Left ventricle myocardium inferior (tissue), 1 donor: ENCODE results near the gene HMBS. TPM values are rescaled to one million over a fixed set of nuclear protein-coding genes. Genes with fewer than 3 reads are reported as not detected.
A peak's percentile ranks its signal among the peaks of the same experiment; 100 is the strongest.
"Not testable (repeated sequence)": the region's sequence is repeated elsewhere in the genome, so short reads cannot be mapped to it uniquely, and the experiment has no call there.

Experiments
- DNase-seq: peaks from one replicate; pipeline ENCODE4 v3.0.0-alpha.2; 2020
- H3K27ac ChIP-seq: fragments of 200-600 bp; replicated peaks from 2 replicates; pipeline ENCODE4 v1.8.0; 2021
- H3K27me3 ChIP-seq: fragments of 200-600 bp; 2 replicates; pipeline ENCODE4 v1.8.0; 2021; ENCODE audit warnings: low read depth
- H3K36me3 ChIP-seq: fragments of 200-600 bp; 2 replicates; pipeline ENCODE4 v1.8.0; 2021
- H3K4me1 ChIP-seq: fragments of 200-600 bp; 2 replicates; pipeline ENCODE4 v1.8.0; 2021
- H3K4me3 ChIP-seq: fragments of 200-600 bp; 2 replicates; pipeline ENCODE4 v1.8.0; 2021; ENCODE audit warnings: mild to moderate bottlenecking, moderate library complexity
- H3K9me3 ChIP-seq: fragments of 200-600 bp; replicated peaks from 2 replicates; pipeline ENCODE4 v1.8.0; 2021
- CTCF ChIP-seq: fragments of 200-600 bp; IDR thresholded peaks from 2 replicates; pipeline ENCODE4 v1.8.0; 2021; ENCODE audit warnings: antibody characterized with exemption, mild to moderate bottlenecking, borderline replicate concordance
- intact Hi-C: fragments of 100-400 bp; cut with micrococcal nuclease; formaldehyde crosslinking; loops from one replicate; pipeline ENCODE4 v1.11.0; 2022
- total RNA-seq: library from RNA; stranded (reverse); fragmentation: NEBNext Ultra II Directional; extraction: Animal tissue kit (Norgen Biotek cat#: 25700); gene quantifications from one replicate; pipeline ENCODE4 v1.2.1, GENCODE V29; 2021
- donor health status: DM: no; HTN: yes; CAD: no; lungs with severe emphysema.

HMBS gene
- total RNA-seq, 1 donor from 2014 or later = 25.2 TPM

- TF ChIP-seq CTCF = no peak
- peaks cover 33% of the 10 kb centered on the region for H3K36me3 ChIP-seq
- intact Hi-C loops = no loop called here
- H3K4me3 ChIP-seq = peak within 1 kb of the TSS; percentile 99
- DNase-seq = peak; percentile 99
- H3K27ac ChIP-seq = peak within 1 kb of the TSS; percentile 85
- H3K9me3 ChIP-seq = no peaks in the 10 kb centered on the region
- peaks cover 42% of the 10 kb centered on the region for H3K4me1 ChIP-seq
- H3K27me3 ChIP-seq = no peaks in the 10 kb centered on the region
Observed at GRCh38 chr11:119057000-119057769, 27.5 kb upstream of the HMBS start, which contains the start of gene HYOU1. Gene HYOU1, minus strand, starts transcription at chr11:119057205. Its CDS starts 1,045 bp downstream, at chr11:119056160.

GRCh38 chr11:119059128-119059527 is 25.6 kb upstream of the HMBS start:
- DNase-seq, H3K27me3 ChIP-seq, H3K4me3 ChIP-seq, intact Hi-C loops, H3K27ac ChIP-seq, H3K9me3 ChIP-seq: not testable (repeated sequence)
- peaks cover 49% of the 10 kb centered on the region for H3K4me1 ChIP-seq
- H3K36me3 ChIP-seq = peaks cover 14% of the 10 kb centered on the region

GRCh38 chr11:119061256-119061655 is 23.4 kb upstream of the HMBS start:
- Histone ChIP-seq H3K27me3 (no peaks in the 10 kb centered on the region), H3K27ac (no peak overlapping the region), H3K36me3 (peaks cover 5% of the 10 kb centered on the region), H3K9me3 (no peaks in the 10 kb centered on the region), H3K4me3 (no peak overlapping the region), H3K4me1 (peaks cover 40% of the 10 kb centered on the region)
- no peak for TF ChIP-seq CTCF
- intact Hi-C loops = no loop called here
- no peak for DNase-seq

- H3K4me3 ChIP-seq = no peak overlapping the region
- no peak for DNase-seq
- H3K27me3 ChIP-seq = no peaks in the 10 kb centered on the region
- peak overlapping the region; percentile 3 for H3K27ac ChIP-seq
- intact Hi-C loops = no loop called here
- no peak for TF ChIP-seq CTCF
- H3K9me3 ChIP-seq = no peaks in the 10 kb centered on the region
- peaks cover 5% of the 10 kb centered on the region for H3K36me3 ChIP-seq
- peaks cover 40% of the 10 kb centered on the region for H3K4me1 ChIP-seq
Observed at GRCh38 chr11:119062779-119063178, 21.9 kb upstream of the HMBS start.

GRCh38 chr11:119065369-119065768 is 19.3 kb upstream of the HMBS start:
- Histone ChIP-seq H3K36me3 (peaks cover 10% of the 10 kb centered on the region), H3K4me3 (no peak overlapping the region), H3K4me1 (peaks cover 52% of the 10 kb centered on the region), H3K9me3 (no peaks in the 10 kb centered on the region), H3K27ac (no peak overlapping the region), H3K27me3 (no peaks in the 10 kb centered on the region)
- no peak for TF ChIP-seq CTCF
- intact Hi-C loops = no loop called here
- no peak for DNase-seq
